Panc1 (cell line): ENCODE measurements around the gene FBXW4.

Experiments used
- POLR2AphosphoS5 ChIP-seq: IDR thresholded peaks from 2 replicates; pipeline ENCODE4 v1.6.1; 2012; ENCODE audit warnings: mild to moderate bottlenecking, low read depth, low read length, moderate library complexity
- REST ChIP-seq, 2 experiments: IDR thresholded peaks; 2 replicates each; pipeline ENCODE4 v1.6.1; 2011 to 2012; ENCODE audit warnings: low read depth in 2 of 2, control low read depth in 1 of 2, low read length in 1 of 2, mild to moderate bottlenecking in 1 of 2, moderate library complexity in 1 of 2; ENCODE audit not compliant: insufficient read depth in 1 of 2
- TCF7L2 ChIP-seq: IDR thresholded peaks from 2 replicates; pipeline ENCODE4 v1.6.1; 2011; ENCODE audit warnings: mild to moderate bottlenecking, low read depth, low read length, inconsistent platforms
- TF ChIP-seq, protein P1 (sequence below): fragments of 450-650 bp; IDR thresholded peaks from 2 replicates; pipeline ENCODE4 v1.5.1; 2017; ENCODE audit warnings: mild to moderate bottlenecking

DNA sequence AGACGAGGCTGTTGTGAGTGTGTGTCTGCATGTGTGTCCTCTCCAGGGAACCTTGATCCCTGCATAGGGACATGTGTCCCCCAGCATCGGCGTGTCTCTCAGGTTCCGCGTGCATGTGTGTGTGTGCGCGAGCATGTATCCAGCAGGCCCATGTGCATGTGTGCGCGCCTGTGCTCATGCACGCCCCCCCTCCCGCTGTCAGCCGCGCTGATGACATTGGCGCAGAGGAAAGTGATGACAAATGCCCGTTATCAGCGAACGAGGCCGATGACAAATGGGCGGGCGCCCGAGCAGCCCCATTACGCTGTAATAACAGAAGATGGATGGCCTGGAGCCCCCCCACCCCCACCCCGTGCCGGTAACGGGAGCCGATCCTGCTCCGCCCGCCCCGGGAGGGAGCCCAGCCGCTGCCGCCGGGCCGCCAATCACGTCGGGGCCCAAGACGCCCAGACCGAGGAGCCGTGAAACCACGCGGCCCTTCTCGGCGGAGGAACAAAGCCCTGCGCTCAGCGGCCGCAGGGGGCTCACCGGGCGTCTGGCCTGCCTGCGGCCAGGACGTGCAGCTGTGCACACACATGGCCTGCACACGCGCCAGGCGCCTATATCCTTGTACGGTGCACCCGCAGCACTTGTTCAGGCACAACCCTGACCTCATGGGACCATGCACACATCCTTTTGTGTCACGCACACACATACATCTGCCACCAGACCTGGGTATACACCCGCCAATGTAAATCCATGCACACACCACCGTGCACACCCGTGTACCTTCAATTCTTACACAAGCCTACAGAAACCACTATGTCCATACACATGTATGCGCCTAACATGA lies 128.4 kb downstream of the FBXW4 start:
- TF ChIP-seq POLR2AphosphoS5, result no peak
- TF ChIP-seq TCF7L2, result peak; percentile 67; the same call in 1 of the 2 replicates
- TF ChIP-seq, protein P1, sequence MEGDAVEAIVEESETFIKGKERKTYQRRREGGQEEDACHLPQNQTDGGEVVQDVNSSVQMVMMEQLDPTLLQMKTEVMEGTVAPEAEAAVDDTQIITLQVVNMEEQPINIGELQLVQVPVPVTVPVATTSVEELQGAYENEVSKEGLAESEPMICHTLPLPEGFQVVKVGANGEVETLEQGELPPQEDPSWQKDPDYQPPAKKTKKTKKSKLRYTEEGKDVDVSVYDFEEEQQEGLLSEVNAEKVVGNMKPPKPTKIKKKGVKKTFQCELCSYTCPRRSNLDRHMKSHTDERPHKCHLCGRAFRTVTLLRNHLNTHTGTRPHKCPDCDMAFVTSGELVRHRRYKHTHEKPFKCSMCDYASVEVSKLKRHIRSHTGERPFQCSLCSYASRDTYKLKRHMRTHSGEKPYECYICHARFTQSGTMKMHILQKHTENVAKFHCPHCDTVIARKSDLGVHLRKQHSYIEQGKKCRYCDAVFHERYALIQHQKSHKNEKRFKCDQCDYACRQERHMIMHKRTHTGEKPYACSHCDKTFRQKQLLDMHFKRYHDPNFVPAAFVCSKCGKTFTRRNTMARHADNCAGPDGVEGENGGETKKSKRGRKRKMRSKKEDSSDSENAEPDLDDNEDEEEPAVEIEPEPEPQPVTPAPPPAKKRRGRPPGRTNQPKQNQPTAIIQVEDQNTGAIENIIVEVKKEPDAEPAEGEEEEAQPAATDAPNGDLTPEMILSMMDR, result no peak
- TF ChIP-seq REST (IDR thresholded peaks at IDR 0.05; ENCODE audit: insufficient read depth in 1 of 2, low read depth in 2 of 2, low read length in 1 of 2), result no peak
